GM19043 (cell line): ENCODE measurements around the gene COL8A2.

ENCODE experiments used
- ATAC-seq: cut with Tn5 transposase; IDR thresholded peaks from one replicate; pipeline ENCODE4 v1.9.1; 2021; ENCODE audit warnings: low read depth; ENCODE audit not compliant: unreplicated experiment

COL8A2 gene

GRCh38 chr1:36116901-36117300, 8.1 kb downstream of the COL8A2 start:
- ATAC-seq: no peak

- ATAC-seq: no peak
Measured at GRCh38 chr1:36115931-36116330, 9.1 kb downstream of the COL8A2 start.

- no peak for ATAC-seq
Measured at GRCh38 chr1:36115200-36115669, 9.8 kb downstream of the COL8A2 start.

- no peak for ATAC-seq
Measured at GRCh38 chr1:36114371-36114770, 10.7 kb downstream of the COL8A2 start.

GRCh38 chr1:36112823-36113222, 12.2 kb downstream of the COL8A2 start:
- no peak for ATAC-seq

- ATAC-seq: no peak
Measured at GRCh38 chr1:36111151-36111550, 13.9 kb downstream of the COL8A2 start.

GRCh38 chr1:36109041-36109679, 15.9 kb downstream of the COL8A2 start:
- ATAC-seq: no peak

- no peak for ATAC-seq
Measured at GRCh38 chr1:36108314-36108713, 16.7 kb downstream of the COL8A2 start.

GRCh38 chr1:36107394-36107793, 17.6 kb downstream of the COL8A2 start:
- no peak for ATAC-seq

- no peak for ATAC-seq
Measured at GRCh38 chr1:36106269-36106668, 18.8 kb downstream of the COL8A2 start.

- ATAC-seq: no peak
Measured at GRCh38 chr1:36101546-36101945, 23.5 kb downstream of the COL8A2 start.

- ATAC-seq: no peak
Measured at GRCh38 chr1:36100376-36100775, 24.6 kb downstream of the COL8A2 start.

- ATAC-seq: no peak
Measured at GRCh38 chr1:36099681-36100341, 25.2 kb downstream of the COL8A2 start.

GRCh38 chr1:36098650-36099365, 26.2 kb downstream of the COL8A2 start:
- no peak for ATAC-seq

- ATAC-seq: no peak
Measured at GRCh38 chr1:36097693-36098585, 27.1 kb downstream of the COL8A2 start.

- ATAC-seq: no peak
Measured at GRCh38 chr1:36096500-36097432, 28.3 kb downstream of the COL8A2 start.

GRCh38 chr1:36095760-36096405, 29.1 kb downstream of the COL8A2 start:
- ATAC-seq: no peak

- ATAC-seq: no peak
Measured at GRCh38 chr1:36094621-36095061, 30.4 kb downstream of the COL8A2 start.

GRCh38 chr1:36093929-36094328, 31.1 kb downstream of the COL8A2 start:
- ATAC-seq: no peak
